HUDEP-2 (cell line): Measurements from ENCODE around the gene PHC3.

Source experiments
- DNase-seq, 76 experiments: peaks; one replicate each; lab custom pipeline; 2025; ENCODE audit not compliant: unreplicated experiment in 76 of 76; lab: John Stamatoyannopoulos, UW

The PHC3 gene

DNA sequence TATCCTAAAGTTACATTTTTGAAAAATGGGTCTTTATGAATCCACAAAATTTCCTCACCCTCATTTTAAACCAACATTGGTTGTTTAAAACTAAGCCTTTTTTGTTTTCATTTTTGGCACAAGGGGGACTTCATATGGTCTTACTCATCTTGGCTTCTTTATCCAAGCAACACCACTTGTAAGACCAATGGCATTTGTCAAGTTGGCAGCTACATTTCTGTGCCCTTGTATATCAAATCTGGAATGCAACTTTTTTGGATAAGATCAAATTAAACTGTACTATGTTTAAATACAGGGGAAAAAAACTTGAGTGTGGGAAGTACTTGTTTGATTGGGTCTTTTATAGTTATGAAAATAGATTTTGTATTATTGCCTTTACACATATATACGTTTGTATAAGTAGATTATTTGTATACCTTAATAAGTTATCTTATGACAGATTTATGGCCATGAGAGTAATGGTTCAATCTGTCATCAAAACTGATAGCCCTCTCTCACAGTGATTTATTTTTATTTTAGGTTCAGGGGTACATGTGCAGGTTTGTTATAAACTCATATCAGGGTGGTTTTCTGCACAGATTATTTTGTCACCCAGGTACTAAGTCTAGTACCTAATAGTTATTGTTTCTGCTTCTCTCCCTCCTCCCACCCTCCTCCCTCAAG lies 100.3 kb downstream of the PHC3 start:
- DNase-seq: no peak

DNA sequence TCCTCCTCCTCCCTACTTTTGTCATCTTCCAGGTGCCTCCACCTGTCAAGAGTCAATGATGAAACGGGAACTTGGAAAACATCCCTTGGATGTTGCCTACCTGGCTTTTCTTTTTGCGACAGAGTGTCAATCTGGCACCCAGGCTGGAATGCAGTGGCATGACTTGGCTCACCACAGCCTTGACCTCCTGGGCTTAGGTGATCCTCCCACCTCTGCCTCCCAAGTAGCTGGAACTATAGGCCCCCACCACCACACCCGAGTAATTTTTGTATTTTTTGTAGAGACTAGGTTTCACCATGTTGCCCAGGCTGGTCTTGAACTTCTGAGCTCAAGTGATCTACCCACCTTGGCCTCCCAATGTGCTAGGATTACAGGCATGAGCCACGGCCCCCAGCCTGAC lies 100.9 kb downstream of the PHC3 start:
- no peak for DNase-seq

DNA sequence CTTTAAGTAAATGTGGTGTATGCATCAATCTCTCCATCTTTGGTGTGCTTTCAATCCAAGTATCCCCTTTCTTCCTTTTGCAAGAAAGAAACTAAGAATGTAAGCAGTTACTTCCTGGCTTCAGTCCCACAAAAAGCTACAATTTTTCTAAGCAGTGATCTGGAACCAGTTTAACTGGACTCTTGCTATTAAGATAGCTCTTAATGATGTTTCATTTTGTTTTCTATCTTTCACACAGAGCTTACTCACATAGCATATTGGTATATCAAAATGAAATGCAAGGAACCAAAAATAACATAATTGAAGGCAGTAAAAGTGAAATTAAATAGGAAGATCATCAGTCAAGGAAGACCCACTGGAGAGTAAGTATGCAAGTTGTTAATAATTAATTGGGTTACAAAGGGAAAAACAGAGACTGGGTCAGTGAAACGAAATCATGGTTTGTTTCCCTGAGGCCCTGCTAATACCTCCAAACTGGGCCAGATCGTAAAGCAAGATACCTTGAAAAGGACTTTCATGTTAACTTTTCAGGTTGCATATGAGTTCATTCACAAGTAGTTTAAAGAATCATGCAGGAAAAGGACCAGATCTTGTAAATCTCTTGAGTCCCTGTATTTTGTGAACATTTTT lies 101.9 kb downstream of the PHC3 start:
- no peak for DNase-seq

DNA sequence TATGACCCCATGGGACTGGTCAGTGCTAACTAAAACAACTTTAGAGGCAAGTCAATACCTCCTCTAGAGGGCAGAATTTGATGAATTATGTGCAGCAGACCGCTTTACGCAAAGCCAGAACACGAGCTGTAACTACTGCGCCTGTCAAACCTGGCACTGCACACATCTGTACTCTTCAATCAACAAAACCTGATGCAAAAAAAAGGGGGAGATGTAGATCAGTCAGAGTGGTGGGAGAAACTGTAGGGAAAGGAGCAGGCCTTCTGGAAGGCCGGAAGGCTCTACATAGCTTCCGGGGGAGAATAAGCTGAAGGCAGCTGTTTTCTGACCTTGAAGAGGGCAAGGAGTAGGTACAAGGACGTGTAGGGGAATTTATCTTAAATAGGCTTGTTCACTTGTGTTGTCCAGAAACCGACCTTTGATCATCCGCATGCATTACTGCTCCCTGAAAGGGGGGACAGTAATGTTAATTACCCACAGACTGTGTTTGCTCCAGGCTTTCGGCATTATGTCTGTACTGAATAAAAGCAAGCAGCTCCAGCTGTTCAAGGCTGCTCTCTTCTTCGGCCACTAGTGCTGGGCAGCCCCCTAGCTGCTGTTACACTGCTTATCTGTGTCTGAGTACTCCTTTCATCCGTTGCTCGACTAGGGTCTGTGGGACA lies 102.8 kb downstream of the PHC3 start:
- no peak for DNase-seq

DNA sequence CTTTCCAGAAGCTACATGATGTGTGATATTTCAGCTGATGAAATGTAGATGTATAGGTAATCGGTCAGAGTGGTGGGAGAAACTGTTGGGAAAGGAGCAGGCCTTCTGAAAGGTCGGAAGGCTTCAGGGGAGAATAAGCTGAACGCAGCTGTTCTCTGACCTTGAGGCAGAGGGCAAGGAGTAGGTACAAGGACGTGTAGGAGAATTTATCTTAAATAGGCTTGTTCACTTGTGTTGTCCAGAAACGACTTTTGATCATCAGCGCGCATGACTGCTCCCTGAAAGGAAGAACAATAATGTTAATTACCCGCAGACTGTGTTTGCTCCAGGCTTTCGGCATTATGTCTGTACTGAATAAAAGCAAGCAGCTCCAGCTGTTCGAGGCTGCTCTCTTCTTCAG lies 104.2 kb downstream of the PHC3 start:
- no peak for DNase-seq

DNA sequence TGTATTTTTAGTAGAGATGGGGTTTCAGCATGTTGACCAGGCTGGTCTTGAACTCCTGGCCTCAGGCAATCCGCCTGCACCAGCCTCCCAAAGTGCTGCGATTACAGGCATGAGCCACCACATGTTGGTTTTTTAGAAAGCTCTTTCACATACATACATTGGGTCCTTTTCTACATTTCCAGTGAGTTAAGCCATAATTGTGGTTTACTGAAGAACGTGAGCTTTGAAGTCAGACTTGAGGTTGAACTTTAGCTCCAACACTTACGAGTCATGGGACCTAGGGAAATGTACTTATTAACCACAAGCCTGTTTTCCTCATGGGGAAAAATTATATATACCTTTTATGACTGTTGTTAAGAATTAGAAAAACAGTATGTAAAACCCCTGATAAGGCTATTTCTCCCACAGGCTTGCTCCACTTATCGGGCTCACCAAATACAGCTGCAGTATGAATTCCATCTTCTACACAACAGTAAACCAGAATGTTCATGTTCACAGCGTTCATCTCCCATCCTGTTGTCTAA lies 104.8 kb downstream of the PHC3 start:
- DNase-seq: no peak

DNA sequence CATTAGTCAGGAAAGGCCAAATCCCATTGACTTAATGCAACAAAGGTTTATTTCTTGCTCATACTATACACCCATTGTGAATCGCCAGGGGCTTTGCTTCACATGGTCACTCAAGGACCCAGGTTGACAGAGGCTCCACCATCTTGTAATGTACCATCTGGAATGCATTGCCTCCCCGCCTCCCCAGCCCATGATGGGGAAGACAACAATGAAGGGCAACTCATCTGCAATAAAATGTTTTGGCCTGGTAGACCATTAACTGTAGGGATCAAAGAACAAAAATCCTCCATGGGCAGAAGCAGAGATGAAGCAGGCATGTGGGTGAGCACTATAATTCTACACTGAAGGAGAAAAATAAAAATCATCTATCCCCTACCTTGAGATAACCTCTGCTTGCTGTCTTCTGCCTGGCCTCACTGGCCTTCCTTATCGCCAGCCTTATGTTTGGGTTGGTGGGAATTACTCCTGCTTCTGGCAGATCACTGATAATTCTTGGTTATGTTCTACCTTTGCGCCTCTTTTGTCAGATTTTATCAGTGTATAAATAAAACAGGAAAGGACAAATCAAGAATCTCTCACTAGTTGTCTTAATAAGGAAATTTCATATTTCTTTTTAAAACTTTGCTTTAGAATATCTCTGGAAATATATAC lies 106.0 kb downstream of the PHC3 start:
- DNase-seq: no peak

DNA sequence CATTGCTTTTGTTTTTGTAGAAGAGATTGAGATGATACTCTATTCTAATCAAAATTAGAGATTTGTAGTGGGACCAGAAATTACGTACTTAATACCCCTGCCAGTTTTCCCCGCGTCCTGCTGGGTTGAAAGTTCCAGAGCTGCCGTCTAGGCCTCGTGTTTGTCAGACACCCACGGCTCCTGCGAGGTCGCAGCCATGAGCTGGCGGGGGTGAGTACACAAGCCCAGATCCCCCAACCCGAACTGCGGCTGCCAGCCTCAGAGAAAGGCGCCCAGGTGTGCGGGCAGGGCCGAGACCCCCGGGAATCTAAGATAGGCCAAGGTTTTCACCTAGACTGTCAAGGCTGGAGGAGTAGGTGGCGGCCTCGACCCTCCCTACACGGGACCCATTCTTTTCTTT lies 117.4 kb downstream of the PHC3 start:
- DNase-seq: no peak

DNA sequence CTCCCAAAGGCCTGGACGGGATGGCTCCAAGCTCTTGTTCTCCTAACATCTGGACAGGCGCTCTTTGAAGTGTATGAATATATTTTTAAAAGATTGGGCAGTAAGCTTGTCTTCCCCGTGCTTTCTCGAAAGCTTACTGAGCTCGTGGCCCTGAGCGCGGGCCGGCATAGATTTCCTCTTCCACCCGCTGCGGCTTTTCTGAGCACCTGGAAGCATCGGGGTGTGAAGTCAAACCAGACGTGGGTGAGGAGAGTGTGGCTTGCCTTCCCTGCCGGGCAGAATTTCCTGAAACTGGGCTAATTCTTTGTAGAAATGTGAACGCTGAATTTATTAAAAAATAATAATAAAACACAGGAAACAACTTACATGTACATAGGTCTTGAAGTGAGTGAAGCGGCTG lies 117.8 kb downstream of the PHC3 start:
- no peak for DNase-seq

DNA sequence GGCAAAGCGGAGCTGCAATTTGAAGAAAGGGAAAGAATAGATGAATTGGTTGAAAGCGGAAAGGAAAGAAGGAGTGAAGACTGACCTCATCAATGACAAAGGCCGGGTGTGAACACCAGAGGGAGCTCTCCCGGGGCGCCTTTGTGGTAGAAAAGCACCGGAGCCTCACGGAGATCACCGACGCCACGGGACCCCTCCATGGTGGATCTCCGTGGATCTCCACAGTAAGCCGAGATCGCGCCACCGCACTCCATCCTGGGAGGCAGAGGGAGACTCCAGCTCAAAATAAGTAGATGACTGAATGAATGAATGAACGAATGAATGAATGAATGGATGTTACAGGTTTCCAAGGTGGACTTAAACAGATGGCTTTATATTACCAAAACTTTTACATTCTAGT lies 118.8 kb downstream of the PHC3 start:
- peak in 2 of 76 experiments; percentile 1 to 8 for DNase-seq

DNA sequence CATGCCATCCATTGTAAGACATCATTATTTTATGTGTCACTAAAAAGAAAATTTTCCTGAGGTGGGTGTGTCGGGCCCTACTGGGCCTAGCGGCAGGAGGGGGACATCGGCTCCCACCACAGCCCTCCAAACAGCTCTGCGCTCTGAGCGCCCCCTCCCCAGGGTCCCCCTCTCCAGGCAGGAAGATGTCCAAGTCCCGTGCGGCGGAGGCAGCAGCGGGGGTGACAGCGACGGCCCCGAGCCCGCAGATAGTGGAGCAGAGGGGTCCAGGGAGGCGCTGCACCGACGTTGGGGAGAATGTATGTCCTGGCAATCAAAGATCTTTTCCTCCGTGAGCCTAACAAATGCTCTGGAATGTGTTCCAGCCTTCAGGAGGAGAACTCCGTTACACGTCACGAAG lies 119.5 kb downstream of the PHC3 start:
- DNase-seq: no peak

DNA sequence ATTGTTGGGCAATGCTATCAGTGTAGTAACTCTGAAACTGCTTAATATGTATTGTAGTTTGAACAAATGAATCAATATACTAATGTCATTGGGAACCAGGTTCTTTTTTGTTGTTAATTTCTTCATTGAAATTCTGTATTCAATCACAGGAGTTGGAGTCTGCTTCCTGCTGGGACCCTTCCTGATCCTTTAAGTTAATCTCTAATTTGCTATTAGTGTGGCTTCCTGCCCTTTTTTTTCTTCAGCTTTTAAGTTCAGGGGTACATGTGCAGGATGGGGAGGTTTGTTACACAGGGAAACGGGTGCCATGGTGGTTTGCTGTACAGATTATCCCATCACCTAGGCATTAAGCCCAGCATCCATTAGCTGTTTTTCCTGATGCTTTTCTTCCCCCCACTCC lies 122.1 kb downstream of the PHC3 start:
- DNase-seq: no peak

DNA sequence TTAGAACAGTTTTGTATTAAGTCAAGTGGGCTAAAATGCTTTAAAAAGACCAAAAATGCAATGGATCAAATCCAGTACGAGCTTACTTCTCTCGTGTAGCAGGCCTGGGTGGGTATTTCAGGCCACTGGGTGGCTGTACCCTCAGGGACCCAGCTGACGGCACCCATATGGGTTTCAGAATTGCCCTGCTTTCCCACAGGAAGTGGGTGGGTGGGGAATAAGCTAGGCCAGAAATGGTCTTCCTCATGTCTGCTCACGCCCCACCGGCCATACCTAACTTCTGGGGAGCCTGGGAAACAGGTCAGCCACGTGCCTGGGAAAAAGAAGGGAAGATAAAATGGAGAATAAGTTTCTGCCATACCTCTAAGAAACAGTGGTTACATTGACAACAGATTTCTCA lies 123.4 kb downstream of the PHC3 start:
- DNase-seq: no peak

DNA sequence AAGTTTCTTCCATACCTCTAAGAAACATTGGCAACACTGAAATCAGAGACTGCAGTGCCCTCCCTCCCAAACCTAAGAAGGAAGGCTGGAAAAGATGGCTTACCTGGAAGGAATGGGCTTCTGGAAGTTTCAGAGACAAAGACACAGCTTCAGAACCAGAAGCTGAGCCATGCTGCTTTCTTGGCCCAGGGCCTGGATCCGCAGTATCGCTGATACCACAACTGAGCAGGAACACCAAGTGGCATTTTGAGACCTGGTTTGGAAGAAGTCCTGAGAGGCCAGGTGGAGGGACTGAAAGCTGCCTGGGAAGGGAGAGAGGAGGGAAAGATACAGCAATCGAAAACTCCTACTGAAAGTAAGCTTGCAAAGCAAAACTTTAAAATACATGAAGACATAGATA lies 124.0 kb downstream of the PHC3 start:
- DNase-seq: no peak

DNA sequence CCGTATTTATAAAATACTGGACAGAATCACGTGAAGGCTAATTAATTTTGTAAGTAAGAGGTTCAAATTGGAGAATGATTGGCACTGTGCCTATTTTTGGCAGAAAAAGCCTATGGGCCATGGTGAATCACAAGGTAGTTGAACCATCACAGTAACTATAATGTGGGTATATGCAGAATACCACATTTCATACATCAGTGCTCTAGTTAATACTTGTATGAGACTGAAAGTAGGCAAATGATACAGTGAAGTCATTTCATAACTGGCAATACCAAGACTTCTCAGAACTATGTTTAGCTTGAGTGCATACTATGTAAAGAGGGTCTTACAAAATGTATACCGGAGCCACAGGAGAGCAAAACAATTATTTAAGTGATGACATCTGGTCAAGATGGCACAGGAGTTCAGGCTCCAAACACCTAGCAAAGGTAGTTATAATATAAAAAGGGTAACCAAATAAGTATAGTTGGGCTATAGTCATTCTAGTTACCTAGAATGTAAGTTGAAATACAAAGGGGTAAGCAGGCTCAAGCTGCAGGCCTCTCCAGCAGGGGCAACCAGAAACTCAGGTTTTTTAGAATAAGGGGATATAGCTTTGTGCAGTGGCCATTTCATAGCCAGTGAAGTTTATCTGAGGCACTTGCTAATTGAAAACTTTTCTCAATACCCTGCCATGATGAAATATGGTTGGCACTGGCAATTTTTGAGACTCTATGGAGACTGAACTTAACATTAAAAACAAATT lies 124.7 kb downstream of the PHC3 start:
- DNase-seq: no peak

DNA sequence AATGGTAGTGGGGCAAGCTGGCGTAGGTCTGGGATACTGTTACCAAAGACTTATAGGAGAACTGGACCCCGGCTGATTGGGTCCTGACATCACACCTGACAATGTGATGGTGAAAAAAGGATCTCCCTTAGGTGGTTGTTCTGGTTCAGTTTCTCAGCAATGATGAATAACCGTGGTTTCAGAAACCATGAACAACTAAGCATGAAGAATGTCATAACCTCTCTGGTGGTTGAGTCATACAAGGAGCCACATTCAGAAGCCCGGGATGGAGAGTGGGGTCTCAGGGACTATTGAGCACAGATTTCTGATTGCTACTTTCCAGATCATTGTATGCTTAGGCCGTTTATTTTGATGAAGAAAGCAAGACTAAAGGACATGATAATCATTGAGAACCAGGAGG lies 126.3 kb downstream of the PHC3 start:
- no peak for DNase-seq

DNA sequence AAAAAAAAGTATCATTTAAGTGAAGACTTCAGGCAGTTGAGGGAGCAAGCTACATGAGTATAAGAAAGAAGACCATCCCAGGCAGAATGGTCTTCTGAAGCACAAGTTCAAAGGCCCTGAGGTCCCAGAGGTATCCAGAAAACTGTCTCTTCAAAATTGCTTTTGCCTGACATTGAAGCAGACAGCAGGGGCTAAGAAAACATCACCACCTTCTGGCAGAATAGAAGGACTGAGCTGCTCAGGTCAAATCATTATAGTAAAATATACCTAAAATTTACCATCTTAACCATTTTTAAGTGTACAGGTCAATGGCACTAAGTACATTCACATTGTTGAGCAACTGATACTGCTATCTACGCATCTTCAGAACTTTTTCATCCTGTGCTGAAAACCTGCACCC lies 127.3 kb downstream of the PHC3 start:
- DNase-seq: peak in 6 of 76 experiments; percentile 7 to 24 (median 13)

DNA sequence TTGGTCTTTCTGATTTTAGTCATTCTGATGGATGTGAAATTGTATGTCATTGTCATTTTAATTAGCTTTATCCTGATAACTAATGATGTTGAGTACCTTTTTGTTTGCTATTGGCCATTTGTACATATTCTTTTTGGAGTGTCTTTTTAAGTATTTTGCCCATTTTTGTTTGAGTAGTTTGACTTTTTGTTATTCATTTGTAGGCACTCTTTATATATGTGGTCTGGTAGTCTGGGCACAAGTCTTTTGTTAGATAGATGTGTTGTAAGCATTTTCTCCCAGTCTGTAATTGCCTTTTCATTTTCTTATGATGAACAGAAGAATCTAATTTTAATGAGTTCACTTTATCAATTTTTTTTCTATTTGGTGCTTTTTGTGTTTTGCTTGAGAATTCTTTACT lies 129.1 kb downstream of the PHC3 start:
- no peak for DNase-seq

DNA sequence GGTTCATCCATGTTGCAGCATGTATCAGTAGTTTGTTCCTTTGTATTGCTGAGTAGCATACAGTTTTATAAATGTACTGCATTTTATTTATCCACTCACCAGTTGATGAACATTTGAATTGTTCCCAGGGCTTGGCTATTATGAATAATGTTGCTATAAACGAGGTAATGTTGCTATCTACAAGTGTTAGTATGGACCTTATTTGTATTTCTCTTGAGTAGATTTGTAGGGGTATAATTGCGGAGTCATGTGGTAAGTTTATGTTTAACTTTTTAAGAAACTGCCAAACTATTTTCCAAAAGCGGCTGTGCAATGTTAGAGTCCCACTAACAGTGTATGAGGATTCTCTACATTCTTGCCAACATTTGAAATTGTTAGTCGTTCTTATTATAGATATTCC lies 130.8 kb downstream of the PHC3 start:
- no peak for DNase-seq

DNA sequence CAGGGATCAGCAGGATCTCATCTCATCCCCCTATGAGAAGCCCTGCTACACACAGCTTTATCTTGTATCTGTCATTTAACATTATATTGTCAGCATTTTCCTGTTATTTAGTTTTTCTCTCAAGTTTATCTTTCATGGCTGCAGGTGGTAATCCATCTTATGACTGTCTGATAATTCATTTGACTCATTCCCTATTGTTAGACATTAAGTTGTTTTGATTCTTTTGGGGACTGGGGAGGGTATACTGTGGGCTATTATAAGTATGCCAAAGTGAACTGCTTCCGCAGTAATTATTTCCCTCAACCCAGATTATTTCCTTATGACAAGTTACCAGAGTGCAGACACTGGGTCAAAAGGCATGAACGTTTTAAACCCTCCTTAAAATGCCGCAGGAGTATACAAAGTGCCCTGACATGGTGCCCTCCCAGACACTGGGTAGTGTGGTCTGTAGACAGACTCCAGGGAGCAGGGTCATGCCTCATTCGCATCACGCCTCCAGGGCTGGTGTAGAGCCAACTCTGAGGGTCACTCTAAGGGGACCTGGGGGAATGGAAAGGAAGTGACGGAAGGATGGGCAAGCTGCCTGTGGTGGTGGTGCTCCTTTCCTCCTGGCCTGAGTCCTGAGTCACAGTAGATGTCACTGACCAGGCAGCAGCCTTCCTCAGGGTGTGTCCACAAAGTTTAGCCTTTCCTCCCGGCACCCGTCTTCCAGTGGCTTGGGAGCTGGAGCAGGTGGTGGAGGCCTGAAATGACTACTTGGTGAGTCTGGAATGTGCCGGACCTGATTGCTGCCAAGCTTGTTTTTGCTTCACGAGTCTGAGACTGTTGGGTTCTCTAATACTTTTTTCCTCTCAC lies 132.2 kb downstream of the PHC3 start:
- no peak for DNase-seq
